Fibroblast of lung (primary cell): ENCODE results near the gene CASKIN2. TPM values are rescaled to one million over a fixed set of nuclear protein-coding genes. Genes with fewer than 3 reads are reported as not detected.

Experiments used
- DNase-seq, 2 donors: peaks; one replicate each; pipeline versions ENCODE4 v3.0.0 to v3.0.0-alpha.2; 2010; ENCODE audit warnings: low read depth in 2 of 2
- H2AFZ ChIP-seq: 2 replicates; pipeline ENCODE4 v1.5.1; 2012; ENCODE audit warnings: low read length, control low read depth, inconsistent platforms
- H3K27ac ChIP-seq: 2 replicates; pipeline ENCODE4 v1.5.1; 2011; ENCODE audit warnings: low read length, control low read depth; ENCODE audit not compliant: insufficient read depth
- H3K27me3 ChIP-seq: 2 replicates; pipeline ENCODE4 v1.5.1; 2011; ENCODE audit warnings: mild to moderate bottlenecking, low read length; ENCODE audit not compliant: control insufficient read depth, insufficient read depth
- H3K36me3 ChIP-seq: 2 replicates; pipeline ENCODE4 v1.5.1; 2011; ENCODE audit warnings: low read length; ENCODE audit not compliant: control insufficient read depth, insufficient read depth
- H3K4me1 ChIP-seq: 2 replicates; pipeline ENCODE4 v1.5.1; 2011; ENCODE audit warnings: low read length; ENCODE audit not compliant: control insufficient read depth, insufficient read depth; ENCODE audit errors: extremely low read depth
- H3K4me2 ChIP-seq: 2 replicates; pipeline ENCODE4 v1.5.1; 2011; ENCODE audit warnings: low read length, control low read depth; ENCODE audit not compliant: insufficient read depth; ENCODE audit errors: extremely low read depth
- H3K4me3 ChIP-seq, 4 experiments: fragments of 200-600 bp in 1 of 4; sonication (generic) in 1 of 4; replicated peaks in 1 of 4; 2 replicates each; pipeline ENCODE4 v1.5.1; 2011 to 2016; ENCODE audit warnings: low read length in 4 of 4, low read depth in 3 of 4, mild to moderate bottlenecking in 3 of 4, control low read depth in 2 of 4, inconsistent platforms in 1 of 4, mixed read lengths in 1 of 4; ENCODE audit not compliant: insufficient read depth in 1 of 4; ENCODE audit errors: control extremely low read depth in 1 of 4
- H3K79me2 ChIP-seq: 2 replicates; pipeline ENCODE4 v1.5.1; 2012; ENCODE audit warnings: mild to moderate bottlenecking, low read length, inconsistent platforms; ENCODE audit not compliant: control insufficient read depth, insufficient read depth
- H3K9ac ChIP-seq: 2 replicates; pipeline ENCODE4 v1.5.1; 2011; ENCODE audit warnings: mild to moderate bottlenecking, low read length, control low read depth; ENCODE audit not compliant: insufficient read depth
- H3K9me3 ChIP-seq: 2 replicates; pipeline ENCODE4 v1.5.1; 2012; ENCODE audit warnings: low read depth, low read length; ENCODE audit not compliant: control insufficient read depth, insufficient read depth
- H4K20me1 ChIP-seq: 2 replicates; pipeline ENCODE4 v1.5.1; 2011; ENCODE audit warnings: low read length; ENCODE audit not compliant: control insufficient read depth, insufficient read depth; ENCODE audit errors: extremely low read depth
- EZH2 ChIP-seq: IDR thresholded peaks from 2 replicates; pipeline ENCODE4 v1.5.1; 2012; ENCODE audit warnings: low read length, control low read depth, mild to moderate bottlenecking; ENCODE audit errors: missing control alignments
- polyA plus RNA-seq, 2 donors: library from polyadenylated mRNA; depleted of rRNA in 1 of 2; stranded (reverse) in 1 of 2; unstranded in 1 of 2; fragments of >200 nt; gene quantifications; 2 replicates each; pipeline ENCODE4 v1.2.1, GENCODE V29; 2011 to 2012; ENCODE audit warnings: missing spikeins in 1 of 2
- total RNA-seq: library from RNA; depleted of rRNA; stranded (reverse); fragments of >200 nt; gene quantifications from 2 replicates; pipeline ENCODE4 v1.2.1, GENCODE V29; 2014
- TF ChIP-seq, protein P1 (sequence below), 2 donors: IDR thresholded peaks in 1 of 2; conservative IDR thresholded peaks in 1 of 2; 1 replicate in 1 of 2; 2 replicates in 1 of 2; pipeline ENCODE4 v1.5.1; 2011 to 2012; ENCODE audit warnings: low read length in 2 of 2, control low read depth in 1 of 2, inconsistent platforms in 1 of 2, low read depth in 1 of 2, mild to moderate bottlenecking in 1 of 2

The CASKIN2 gene
- total and polyA plus RNA-seq, 2 donors (not counting 1 experiment from before 2014, with no cell fraction given), result 3.4 to 8.3 TPM

DNA sequence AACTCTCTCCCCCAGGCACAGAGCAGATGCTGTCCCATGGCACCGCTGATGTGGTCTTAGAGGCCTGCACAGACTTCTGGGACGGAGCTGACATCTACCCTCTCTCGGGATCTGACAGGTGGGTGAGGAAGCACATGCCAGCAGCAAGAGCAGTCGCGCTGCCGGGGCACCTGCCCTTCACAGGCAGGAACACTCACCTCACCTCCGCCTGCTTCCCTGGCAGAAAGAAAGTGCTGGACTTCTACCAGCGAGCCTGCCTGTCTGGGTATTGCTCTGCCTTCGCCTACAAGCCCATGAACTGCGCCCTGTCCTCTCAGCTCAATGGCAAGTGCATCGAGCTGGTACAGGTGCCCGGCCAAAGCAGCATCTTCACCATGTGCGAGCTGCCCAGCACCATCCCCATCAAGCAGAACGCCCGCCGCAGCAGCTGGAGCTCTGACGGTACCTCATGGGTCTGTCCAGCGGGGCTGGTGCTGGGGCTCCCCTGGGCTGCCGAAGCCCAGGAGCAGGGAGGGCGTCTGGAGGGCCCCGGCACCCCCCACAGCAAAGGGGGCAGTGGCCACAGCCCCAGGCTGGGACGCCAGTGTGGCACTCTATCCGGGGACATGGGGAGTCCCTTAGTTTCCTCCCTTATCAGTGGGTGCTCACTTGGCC is 21.7 kb downstream of the CASKIN2 start:
- Histone ChIP-seq H2AFZ (no peak overlapping the region), H3K4me3 (no peak overlapping the region), H3K79me2 (no peaks in the 10 kb centered on the region), H3K27ac (no peak overlapping the region), H3K27me3 (no peaks in the 10 kb centered on the region), H3K4me1 (no peaks in the 10 kb centered on the region), H3K9me3 (no peaks in the 10 kb centered on the region), H3K36me3 (peaks cover 16% of the 10 kb centered on the region), H4K20me1 (no peaks in the 10 kb centered on the region), H3K9ac (no peak overlapping the region), H3K4me2 (no peak overlapping the region)
- no peak for DNase-seq
- no peak for TF ChIP-seq EZH2
- TF ChIP-seq, protein P1, sequence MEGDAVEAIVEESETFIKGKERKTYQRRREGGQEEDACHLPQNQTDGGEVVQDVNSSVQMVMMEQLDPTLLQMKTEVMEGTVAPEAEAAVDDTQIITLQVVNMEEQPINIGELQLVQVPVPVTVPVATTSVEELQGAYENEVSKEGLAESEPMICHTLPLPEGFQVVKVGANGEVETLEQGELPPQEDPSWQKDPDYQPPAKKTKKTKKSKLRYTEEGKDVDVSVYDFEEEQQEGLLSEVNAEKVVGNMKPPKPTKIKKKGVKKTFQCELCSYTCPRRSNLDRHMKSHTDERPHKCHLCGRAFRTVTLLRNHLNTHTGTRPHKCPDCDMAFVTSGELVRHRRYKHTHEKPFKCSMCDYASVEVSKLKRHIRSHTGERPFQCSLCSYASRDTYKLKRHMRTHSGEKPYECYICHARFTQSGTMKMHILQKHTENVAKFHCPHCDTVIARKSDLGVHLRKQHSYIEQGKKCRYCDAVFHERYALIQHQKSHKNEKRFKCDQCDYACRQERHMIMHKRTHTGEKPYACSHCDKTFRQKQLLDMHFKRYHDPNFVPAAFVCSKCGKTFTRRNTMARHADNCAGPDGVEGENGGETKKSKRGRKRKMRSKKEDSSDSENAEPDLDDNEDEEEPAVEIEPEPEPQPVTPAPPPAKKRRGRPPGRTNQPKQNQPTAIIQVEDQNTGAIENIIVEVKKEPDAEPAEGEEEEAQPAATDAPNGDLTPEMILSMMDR (conservative IDR thresholded peaks at IDR 0.05 in 1 of 2, IDR thresholded peaks at IDR 0.05 in 1 of 2; ENCODE audit: low read depth in 1 of 2, low read length in 2 of 2), result no peak

DNA sequence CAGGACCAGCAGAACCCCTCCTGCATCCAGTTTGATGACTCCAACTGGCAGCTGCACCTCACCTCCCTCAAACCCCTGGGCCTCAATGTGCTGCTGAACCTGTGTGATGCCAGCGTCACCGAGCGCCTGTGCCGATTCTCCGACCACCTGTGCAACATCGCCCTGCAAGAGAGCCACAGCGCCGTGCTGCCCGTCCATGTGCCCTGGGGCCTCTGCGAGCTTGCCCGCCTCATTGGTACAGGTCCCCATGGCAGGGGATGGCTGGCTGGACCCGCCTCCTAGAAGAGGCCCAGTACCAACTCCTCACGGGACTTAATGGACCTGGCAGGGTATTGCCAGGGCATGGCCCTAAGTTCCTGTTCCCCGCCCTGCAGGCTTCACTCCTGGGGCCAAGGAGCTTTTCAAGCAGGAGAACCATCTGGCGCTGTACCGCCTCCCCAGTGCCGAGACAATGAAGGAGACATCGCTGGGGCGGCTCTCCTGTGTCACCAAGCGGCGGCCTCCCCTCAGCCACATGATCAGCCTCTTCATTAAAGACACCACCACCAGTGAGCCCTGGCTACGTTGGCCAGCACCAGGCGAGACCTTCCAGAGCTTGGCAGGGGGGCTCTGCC is 22.7 kb downstream of the CASKIN2 start:
- no peaks in the 10 kb centered on the region for H3K27me3 ChIP-seq
- no peak overlapping the region for H2AFZ ChIP-seq
- TF ChIP-seq EZH2, result no peak
- TF ChIP-seq, protein P1 (conservative IDR thresholded peaks at IDR 0.05 in 1 of 2, IDR thresholded peaks at IDR 0.05 in 1 of 2; ENCODE audit: low read depth in 1 of 2, low read length in 2 of 2), result no peak
- H3K4me1 ChIP-seq, result no peaks in the 10 kb centered on the region
- no peaks in the 10 kb centered on the region for H3K9me3 ChIP-seq
- H3K4me2 ChIP-seq, result no peak overlapping the region
- no peaks in the 10 kb centered on the region for H3K79me2 ChIP-seq
- no peak overlapping the region for H3K4me3 ChIP-seq
- no peak for DNase-seq
- H3K27ac ChIP-seq, result no peak overlapping the region
- H4K20me1 ChIP-seq, result no peaks in the 10 kb centered on the region
- H3K36me3 ChIP-seq, result peaks cover 13% of the 10 kb centered on the region
- no peak overlapping the region for H3K9ac ChIP-seq

DNA sequence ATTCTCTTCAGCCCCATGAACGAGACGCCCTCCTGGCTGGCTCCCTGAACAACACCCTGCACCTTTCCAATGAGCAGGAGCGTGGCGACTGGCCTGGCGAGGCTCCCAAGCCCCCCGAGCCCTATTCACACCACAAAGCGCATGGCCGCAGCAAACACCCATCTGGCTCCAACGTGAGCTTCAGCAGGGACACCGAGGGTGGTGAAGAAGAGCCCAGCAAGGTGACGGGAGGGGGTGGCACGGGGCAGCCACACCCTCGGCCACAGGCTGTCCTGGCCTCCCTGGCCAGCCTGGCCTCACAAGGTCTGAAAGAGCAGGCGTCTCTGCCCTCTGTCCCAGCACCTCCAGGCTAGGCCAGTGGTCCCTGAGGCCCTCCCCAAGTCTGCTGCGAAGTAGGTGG is 23.7 kb downstream of the CASKIN2 start:
- Histone ChIP-seq H2AFZ (no peak overlapping the region), H3K36me3 (peaks cover 12% of the 10 kb centered on the region), H3K4me3 (no peak overlapping the region), H3K79me2 (no peaks in the 10 kb centered on the region), H3K27me3 (no peaks in the 10 kb centered on the region), H3K4me1 (no peaks in the 10 kb centered on the region), H3K9ac (no peak overlapping the region), H3K4me2 (no peak overlapping the region), H3K27ac (no peak overlapping the region), H3K9me3 (no peaks in the 10 kb centered on the region), H4K20me1 (no peaks in the 10 kb centered on the region)
- no peak for DNase-seq
- TF ChIP-seq, protein P1 (conservative IDR thresholded peaks at IDR 0.05 in 1 of 2, IDR thresholded peaks at IDR 0.05 in 1 of 2; ENCODE audit: low read depth in 1 of 2, low read length in 2 of 2), result no peak
- no peak for TF ChIP-seq EZH2
